GM18873 (cell line): ENCODE data around the gene CSN1S1.
A peak's percentile ranks its signal among the peaks of the same experiment; 100 is the strongest.
"Not testable (repeated sequence)": the region's sequence is repeated elsewhere in the genome, so short reads cannot be mapped to it uniquely, and the experiment has no call there.

ENCODE experiments used
- ATAC-seq: cut with Tn5 transposase; IDR thresholded peaks from one replicate; pipeline ENCODE4 v1.9.1; 2021; ENCODE audit warnings: mild to moderate bottlenecking, moderate library complexity, moderate number of reproducible peaks; ENCODE audit not compliant: unreplicated experiment, low FRiP score

Gene CSN1S1

DNA sequence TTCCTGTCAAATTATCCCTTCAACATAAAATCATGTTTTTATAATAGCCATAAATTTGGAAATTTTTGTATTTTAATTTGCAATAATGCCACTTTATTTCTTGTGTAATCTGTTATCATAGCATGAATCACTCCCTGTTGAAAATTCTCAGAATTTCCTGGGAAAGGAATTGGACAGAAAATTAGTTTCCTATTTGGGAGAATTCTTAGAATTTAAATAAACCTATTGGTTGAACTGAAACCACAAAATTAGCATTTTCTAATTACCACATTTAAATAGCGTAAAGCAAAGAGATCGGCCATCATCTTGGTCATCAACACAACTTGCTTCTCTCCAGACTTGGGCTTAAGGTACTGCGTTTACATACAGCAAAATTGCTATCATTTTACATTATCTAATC is at the start of gene CSN1S1:
Gene CSN1S1, plus strand, starts transcription at position 301 of the 400 bp plus-strand sequence. CDS start 1,488 bp downstream, outside the sequence.
- no peak for ATAC-seq

DNA sequence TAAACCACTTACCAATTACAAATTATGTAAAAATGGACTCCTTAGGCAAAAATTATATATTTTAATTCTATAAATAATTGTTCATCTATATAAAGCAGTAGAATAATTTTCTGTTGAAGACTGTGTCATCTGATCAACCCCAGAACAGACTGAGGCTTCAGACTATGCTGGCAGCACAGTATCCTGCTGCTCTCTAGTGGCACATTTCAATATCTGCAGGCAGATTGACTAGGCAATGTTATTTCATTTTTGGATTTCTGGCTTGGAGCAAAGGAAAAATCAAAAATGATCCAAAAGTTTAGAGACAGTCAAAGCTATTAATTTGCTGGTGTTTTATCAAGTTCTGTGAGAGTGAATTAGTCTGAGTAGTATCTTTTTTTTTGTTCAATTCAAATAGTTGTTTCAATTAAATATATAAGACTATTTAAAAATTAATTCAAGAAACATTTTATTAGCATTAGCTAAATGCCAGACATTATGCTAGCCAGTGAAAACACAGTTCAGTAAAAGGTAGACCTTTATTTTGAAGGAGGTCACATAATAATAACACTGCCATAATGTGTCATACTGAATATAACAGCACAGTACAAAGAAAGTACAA is 49.6 kb upstream of the CSN1S1 start:
- peak; percentile 84 for ATAC-seq

GRCh38 chr4:69882150-69882549 is 48.7 kb upstream of the CSN1S1 start:
- no peak for ATAC-seq

- ATAC-seq: no peak
Measured at GRCh38 chr4:69888336-69888735, 42.5 kb upstream of the CSN1S1 start.

GRCh38 chr4:69894186-69894585 is 36.7 kb upstream of the CSN1S1 start:
- no peak for ATAC-seq

- ATAC-seq: no peak
Measured at GRCh38 chr4:69894721-69895120, 36.1 kb upstream of the CSN1S1 start.

- ATAC-seq: no peak
Measured at GRCh38 chr4:69896530-69897116, 34.2 kb upstream of the CSN1S1 start.

DNA sequence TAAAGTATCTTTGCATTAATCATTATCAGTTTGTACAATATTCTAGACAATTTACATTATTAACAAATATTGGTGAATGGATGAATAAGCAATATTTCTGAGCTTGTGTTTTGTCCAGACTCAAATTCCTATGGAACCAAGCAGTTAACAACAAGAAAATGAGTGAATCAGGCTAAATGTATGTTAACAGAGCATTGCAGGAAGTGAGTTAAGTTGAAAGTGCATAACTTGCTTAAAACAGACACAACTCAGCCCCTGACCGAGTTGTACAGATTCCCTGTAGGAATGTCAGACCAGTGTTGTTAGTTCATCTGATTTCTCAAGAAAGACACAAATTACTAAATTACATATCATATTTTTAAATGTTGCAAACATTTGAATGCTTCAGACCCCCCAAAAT is 23.7 kb upstream of the CSN1S1 start:
- ATAC-seq: no peak

- ATAC-seq: no peak
Measured at GRCh38 chr4:69909195-69909594, 21.7 kb upstream of the CSN1S1 start.

DNA sequence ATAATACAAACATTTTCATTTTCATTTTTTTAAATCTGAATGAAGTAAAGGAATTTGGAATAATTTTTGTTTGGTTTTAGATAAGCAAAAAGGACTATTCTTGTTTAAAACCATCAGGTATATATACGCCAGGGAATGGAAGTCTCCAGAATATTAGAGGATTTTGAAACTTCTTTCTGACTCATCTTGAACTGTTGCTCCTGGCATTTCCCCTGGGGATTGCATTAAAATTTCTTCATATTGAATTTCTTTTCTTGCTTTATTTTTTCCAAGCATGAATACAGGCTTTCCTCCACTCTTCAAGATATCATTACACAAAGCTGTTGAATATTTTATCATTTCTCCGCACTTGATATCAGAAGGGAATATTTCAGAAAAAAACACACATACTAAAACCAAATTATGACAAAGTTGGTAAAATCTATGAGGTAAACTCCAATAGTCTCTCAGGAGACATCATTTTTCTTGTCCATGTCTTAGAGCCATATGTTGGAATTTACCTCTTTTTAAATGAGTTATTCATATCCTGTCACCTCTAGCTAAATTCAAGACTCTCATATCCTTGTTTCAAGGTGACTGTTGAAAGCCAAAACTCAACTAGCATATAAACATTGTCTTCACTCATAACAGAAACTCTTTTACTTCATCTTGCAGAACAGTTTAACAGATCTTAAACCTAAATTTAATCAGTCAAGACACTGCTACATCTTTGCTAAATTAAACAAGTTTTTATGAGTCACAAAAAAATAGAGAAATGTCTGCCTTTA is 20.7 kb upstream of the CSN1S1 start:
- ATAC-seq: peak; percentile 92

- ATAC-seq: no peak
Measured at GRCh38 chr4:69920874-69921273, 10.0 kb upstream of the CSN1S1 start.

GRCh38 chr4:69923782-69924410 is 7.0 kb upstream of the CSN1S1 start:
- not testable (repeated sequence) for ATAC-seq

- ATAC-seq: no peak
Measured at GRCh38 chr4:69934150-69934549, 3.3 kb downstream of the CSN1S1 start.

- ATAC-seq: no peak
Measured at GRCh38 chr4:69936566-69936965, 5.7 kb downstream of the CSN1S1 start.

DNA sequence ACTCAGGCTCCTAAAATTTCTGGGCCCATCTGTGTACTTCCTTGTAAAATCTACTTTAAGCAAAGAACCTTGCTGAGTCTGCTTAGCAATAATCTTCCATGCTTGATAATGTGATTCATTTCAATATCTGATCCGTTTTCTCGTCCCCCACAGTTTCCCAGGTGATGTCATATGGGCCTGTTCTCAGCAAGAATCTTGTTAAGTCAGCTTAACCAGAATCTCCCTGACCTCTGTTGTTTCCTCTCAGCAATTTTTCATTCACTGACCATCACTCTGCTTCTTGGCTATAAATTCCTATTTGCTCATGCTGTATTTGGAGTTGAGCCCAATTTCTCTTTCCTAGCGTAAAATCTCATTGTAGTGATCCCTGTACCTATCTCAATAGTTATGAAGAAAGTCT is 20.7 kb downstream of the CSN1S1 start:
- ATAC-seq: no peak

- no peak for ATAC-seq
Measured at GRCh38 chr4:69957209-69957608, 26.3 kb downstream of the CSN1S1 start.

GRCh38 chr4:69965628-69966027 is 34.8 kb downstream of the CSN1S1 start, which contains the start of gene CSN2:
Gene CSN2, minus strand, starts transcription at chr4:69965728. Its CDS starts 4,733 bp downstream, at chr4:69960995.
- no peak for ATAC-seq

GRCh38 chr4:69970071-69970470 is 39.2 kb downstream of the CSN1S1 start:
- no peak for ATAC-seq

DNA sequence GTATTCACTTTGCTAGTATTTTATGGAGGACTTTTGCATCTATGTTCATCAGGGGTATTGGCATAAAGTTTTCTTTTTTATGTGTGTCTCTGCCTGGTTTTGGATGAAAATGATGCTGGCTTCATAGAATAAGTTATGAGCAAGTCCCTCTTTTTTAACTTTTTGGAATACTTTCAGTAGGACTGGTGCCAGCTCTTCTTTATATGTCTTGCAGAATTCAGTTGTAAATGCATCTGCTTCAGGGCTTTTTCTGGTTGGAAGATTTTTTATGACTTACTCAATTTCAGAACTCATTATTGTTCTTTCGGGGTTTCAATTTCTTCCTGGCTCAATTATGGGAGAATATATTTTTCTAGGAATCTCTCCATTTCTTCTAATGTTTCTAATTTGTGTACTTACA is 43.8 kb downstream of the CSN1S1 start:
- no peak for ATAC-seq

- no peak for ATAC-seq
Measured at GRCh38 chr4:69977582-69977981, 46.7 kb downstream of the CSN1S1 start.

DNA sequence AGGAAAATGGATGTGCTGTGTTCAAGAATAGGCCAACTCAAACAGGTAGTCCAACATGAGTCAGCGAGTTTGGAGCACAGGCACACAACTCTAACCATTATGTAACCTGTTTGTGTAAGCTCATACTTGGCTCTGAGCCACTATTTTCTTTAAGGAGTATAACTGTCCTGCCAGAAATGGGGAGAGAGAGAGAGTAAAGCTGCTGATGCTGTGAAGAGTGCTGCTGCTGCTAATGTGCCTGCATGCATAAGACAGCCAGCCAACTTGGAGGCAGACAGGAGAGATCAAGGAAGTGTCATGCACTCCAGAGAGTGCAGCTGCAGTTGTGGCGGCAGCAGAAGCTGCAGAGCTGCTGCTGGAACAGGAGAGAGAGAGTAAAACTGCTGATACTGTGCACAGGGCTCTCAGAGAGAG is 53.2 kb downstream of the CSN1S1 start:
- ATAC-seq: no peak
